Vagina (tissue), 2 donors: ENCODE data around the gene SPRY4. TPM values are rescaled to one million over a fixed set of nuclear protein-coding genes. Genes with fewer than 3 reads are reported as not detected.
A peak's percentile ranks its signal among the peaks of the same experiment; 100 is the strongest.

ENCODE experiments used
- DNase-seq, 2 donors: peaks; one replicate each; pipeline ENCODE4 v3.0.0-alpha.2; 2017; ENCODE audit errors: extremely low spot score in 2 of 2
- H3K27ac ChIP-seq: fragments of 200-600 bp; sonication (generic); one replicate; pipeline ENCODE4 v1.5.1; 2019
- H3K27me3 ChIP-seq: fragments of 200-600 bp; sonication (generic); one replicate; pipeline ENCODE4 v1.5.1; 2019
- H3K36me3 ChIP-seq, 2 donors: fragments of 200-600 bp; sonication (generic); one replicate each; pipeline ENCODE4 v1.5.1; 2017 to 2019
- H3K4me1 ChIP-seq: fragments of 200-600 bp; sonication (generic); one replicate; pipeline ENCODE4 v1.5.1; 2019
- H3K4me3 ChIP-seq, 2 donors: fragments of 200-600 bp; sonication (generic); 1 replicate in 1 of 2; 2 replicates in 1 of 2; pipeline ENCODE4 v1.5.1; 2016 to 2019
- H3K9me3 ChIP-seq: fragments of 200-600 bp; sonication (generic); one replicate; pipeline ENCODE4 v1.5.1; 2019
- POLR2A ChIP-seq, 2 donors: fragments of 450-650 bp; IDR thresholded peaks; one replicate each; pipeline ENCODE4 v1.6.1; 2017; ENCODE audit warnings: antibody characterized with exemption in 2 of 2, mild to moderate bottlenecking in 2 of 2, moderate library complexity in 2 of 2
- POLR2AphosphoS5 ChIP-seq, 2 donors: sonication (generic); formaldehyde crosslinking; IDR thresholded peaks; one replicate each; pipeline ENCODE4 v1.9.0; 2017; ENCODE audit warnings: antibody characterized with exemption in 2 of 2, mild to moderate bottlenecking in 2 of 2, low read depth in 1 of 2; ENCODE audit not compliant: insufficient read depth in 1 of 2
- intact Hi-C: fragments of 100-400 bp; cut with DNase I; formaldehyde crosslinking; loops from one replicate; pipeline ENCODE4 v1.15.1; 2023
- total RNA-seq: library from RNA; depleted of rRNA; stranded (reverse); fragments of >200 nt; gene quantifications from one replicate; pipeline ENCODE4 v1.2.3, GENCODE V29; 2016
- TF ChIP-seq, protein P1 (sequence below), 3 experiments: fragments of 450-650 bp in 2 of 3; fragments of 200-600 bp in 1 of 3; sonication (generic) in 1 of 3; IDR thresholded peaks; one replicate each; pipeline ENCODE4 v1.5.1; 2017 to 2019; ENCODE audit warnings: antibody characterized with exemption in 3 of 3, mild to moderate bottlenecking in 2 of 3, moderate library complexity in 2 of 3

The SPRY4 gene
- total RNA-seq, 1 donor from 2014 or later, result 13.5 TPM

DNA sequence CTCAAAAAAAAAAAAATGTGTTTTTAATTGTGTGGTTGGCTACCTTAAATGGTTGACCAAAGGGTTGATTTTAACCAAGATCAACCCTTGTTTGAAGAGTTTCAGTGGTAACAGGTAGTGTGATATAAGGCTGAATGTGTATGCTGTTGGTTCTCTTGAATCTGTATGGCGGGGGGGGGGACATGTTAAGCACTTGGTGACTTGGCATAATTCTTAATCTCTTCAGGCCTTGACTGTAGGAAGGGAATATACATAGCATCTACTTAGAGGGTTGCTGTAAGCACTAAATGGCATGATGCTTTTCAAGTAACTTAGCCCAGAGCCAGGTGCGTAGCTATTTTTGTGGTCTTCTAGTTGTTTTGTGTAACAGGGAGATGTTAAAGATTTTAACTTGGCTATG lies 5.6 kb upstream of the SPRY4 start:
- Histone ChIP-seq H3K27me3 (no peaks in the 10 kb centered on the region), H3K4me3 (no peak overlapping the region), H3K4me1 (peaks cover 15% of the 10 kb centered on the region), H3K9me3 (no peaks in the 10 kb centered on the region), H3K27ac (no peak overlapping the region), H3K36me3 (no peaks in the 10 kb centered on the region)
- intact Hi-C loops, result no loop called here
- no peak for DNase-seq
- no peak for TF ChIP-seq POLR2AphosphoS5 (IDR thresholded peaks at IDR 0.05; ENCODE audit: insufficient read depth in 1 of 2, low read depth in 1 of 2)
- TF ChIP-seq, protein P1, sequence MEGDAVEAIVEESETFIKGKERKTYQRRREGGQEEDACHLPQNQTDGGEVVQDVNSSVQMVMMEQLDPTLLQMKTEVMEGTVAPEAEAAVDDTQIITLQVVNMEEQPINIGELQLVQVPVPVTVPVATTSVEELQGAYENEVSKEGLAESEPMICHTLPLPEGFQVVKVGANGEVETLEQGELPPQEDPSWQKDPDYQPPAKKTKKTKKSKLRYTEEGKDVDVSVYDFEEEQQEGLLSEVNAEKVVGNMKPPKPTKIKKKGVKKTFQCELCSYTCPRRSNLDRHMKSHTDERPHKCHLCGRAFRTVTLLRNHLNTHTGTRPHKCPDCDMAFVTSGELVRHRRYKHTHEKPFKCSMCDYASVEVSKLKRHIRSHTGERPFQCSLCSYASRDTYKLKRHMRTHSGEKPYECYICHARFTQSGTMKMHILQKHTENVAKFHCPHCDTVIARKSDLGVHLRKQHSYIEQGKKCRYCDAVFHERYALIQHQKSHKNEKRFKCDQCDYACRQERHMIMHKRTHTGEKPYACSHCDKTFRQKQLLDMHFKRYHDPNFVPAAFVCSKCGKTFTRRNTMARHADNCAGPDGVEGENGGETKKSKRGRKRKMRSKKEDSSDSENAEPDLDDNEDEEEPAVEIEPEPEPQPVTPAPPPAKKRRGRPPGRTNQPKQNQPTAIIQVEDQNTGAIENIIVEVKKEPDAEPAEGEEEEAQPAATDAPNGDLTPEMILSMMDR (IDR thresholded peaks at IDR 0.05), result no peak
- no peak for TF ChIP-seq POLR2A (IDR thresholded peaks at IDR 0.05)

DNA sequence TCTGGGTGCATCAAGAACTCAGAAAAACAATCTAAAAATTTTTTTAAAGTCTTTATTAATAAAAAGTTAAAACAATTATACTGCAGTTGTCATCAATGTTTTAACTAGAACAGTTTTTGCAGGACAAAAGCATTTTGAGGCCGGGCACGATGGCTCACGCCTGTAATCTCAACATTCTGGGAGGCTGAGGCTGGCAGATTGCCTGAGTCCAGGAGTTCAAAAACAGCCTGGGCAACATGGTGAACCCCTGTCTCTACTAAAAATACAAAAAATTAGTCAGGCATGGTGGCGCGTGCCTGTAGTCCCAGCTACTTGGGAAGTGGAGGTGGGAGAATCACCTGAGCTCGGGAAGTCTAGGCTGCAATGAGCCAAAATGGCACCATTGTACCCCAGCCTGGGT lies 5.2 kb upstream of the SPRY4 start:
- H3K27me3 ChIP-seq, result no peaks in the 10 kb centered on the region
- no peak for DNase-seq
- H3K27ac ChIP-seq, result no peak overlapping the region
- H3K36me3 ChIP-seq, result no peaks in the 10 kb centered on the region
- intact Hi-C loops, result no loop called here
- TF ChIP-seq POLR2AphosphoS5 (IDR thresholded peaks at IDR 0.05; ENCODE audit: insufficient read depth in 1 of 2, low read depth in 1 of 2), result no peak
- TF ChIP-seq, protein P1 (IDR thresholded peaks at IDR 0.05), result no peak
- H3K4me3 ChIP-seq, result no peak overlapping the region
- no peaks in the 10 kb centered on the region for H3K9me3 ChIP-seq
- H3K4me1 ChIP-seq, result peaks cover 19% of the 10 kb centered on the region

DNA sequence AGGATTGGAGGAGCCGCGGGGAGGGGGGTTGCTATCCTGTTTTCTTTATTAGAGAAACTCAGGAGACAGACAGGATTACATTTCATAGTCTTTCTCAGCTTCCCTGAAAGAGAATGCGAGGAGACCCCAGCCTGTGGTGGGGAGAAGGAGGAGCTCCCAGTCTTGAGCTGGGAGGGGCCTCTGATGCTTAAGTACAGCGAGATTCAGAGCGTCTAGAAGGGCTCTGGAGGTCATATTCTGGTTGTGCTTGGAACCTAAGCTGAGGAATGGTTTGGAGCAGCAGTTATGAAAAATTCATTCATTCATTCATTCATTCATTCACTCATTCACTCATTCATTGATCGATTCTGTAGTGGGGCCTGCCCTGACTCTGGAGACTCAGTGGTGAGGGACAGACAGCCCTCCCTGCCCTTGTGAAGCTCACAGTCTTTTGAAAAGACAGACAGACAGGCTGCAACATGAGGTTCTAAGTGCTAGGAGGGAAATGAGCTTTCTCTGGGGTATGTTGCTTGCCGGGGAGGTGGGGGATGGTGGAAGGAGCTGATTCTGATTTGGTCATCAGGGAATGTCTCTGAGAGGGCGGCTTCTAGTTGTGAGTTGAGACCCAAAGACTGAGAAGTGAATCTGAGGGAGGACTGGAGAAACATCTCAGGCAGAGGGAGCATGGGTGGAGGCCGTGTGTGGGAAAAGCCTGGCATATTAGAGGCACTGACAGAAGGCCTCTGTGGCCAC lies 2.5 kb upstream of the SPRY4 start:
- no peak for DNase-seq
- no peaks in the 10 kb centered on the region for H3K36me3 ChIP-seq
- intact Hi-C loops, result no loop called here
- H3K27ac ChIP-seq, result no peak overlapping the region
- no peaks in the 10 kb centered on the region for H3K9me3 ChIP-seq
- peaks cover 44% of the 10 kb centered on the region for H3K4me1 ChIP-seq
- TF ChIP-seq, protein P1 (IDR thresholded peaks at IDR 0.05), result no peak
- TF ChIP-seq POLR2AphosphoS5 (IDR thresholded peaks at IDR 0.05; ENCODE audit: insufficient read depth in 1 of 2, low read depth in 1 of 2), result no peak
- no peak for TF ChIP-seq POLR2A (IDR thresholded peaks at IDR 0.05)
- H3K4me3 ChIP-seq, result no peak overlapping the region
- H3K27me3 ChIP-seq, result no peaks in the 10 kb centered on the region

DNA sequence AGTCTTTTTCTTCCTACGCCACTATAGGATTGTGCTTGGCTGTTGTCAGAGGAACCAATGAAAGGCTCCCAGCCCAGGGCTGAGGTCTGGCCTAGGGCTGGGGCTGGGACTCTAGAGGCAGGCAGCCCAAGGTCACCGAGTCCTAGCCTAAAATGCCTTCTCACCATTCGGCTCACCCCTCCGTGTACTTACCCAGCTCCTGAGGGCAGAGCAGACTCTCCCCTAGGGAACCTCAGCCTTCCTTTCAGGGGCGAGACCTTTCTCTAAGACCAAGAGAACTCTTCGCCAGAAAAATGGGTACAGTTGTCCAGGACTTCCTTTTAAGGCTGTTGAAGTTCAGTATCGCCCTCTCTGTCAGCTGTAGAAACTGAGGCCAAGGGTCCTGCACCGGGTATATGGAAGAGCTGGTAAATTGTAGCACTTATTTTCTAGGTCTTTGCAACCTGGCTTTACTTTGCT lies 1.7 kb upstream of the SPRY4 start:
- Histone ChIP-seq H3K4me3 (peak overlapping the region; percentile 57), H3K9me3 (no peaks in the 10 kb centered on the region), H3K4me1 (peaks cover 50% of the 10 kb centered on the region), H3K36me3 (no peaks in the 10 kb centered on the region), H3K27me3 (no peaks in the 10 kb centered on the region), H3K27ac (no peak overlapping the region)
- DNase-seq, result no peak
- intact Hi-C loops, result no loop called here
- TF ChIP-seq, protein P1 (IDR thresholded peaks at IDR 0.05), result no peak
- TF ChIP-seq POLR2AphosphoS5 (IDR thresholded peaks at IDR 0.05; ENCODE audit: insufficient read depth in 1 of 2, low read depth in 1 of 2) (no peak), POLR2A (IDR thresholded peaks at IDR 0.05) (no peak)

DNA sequence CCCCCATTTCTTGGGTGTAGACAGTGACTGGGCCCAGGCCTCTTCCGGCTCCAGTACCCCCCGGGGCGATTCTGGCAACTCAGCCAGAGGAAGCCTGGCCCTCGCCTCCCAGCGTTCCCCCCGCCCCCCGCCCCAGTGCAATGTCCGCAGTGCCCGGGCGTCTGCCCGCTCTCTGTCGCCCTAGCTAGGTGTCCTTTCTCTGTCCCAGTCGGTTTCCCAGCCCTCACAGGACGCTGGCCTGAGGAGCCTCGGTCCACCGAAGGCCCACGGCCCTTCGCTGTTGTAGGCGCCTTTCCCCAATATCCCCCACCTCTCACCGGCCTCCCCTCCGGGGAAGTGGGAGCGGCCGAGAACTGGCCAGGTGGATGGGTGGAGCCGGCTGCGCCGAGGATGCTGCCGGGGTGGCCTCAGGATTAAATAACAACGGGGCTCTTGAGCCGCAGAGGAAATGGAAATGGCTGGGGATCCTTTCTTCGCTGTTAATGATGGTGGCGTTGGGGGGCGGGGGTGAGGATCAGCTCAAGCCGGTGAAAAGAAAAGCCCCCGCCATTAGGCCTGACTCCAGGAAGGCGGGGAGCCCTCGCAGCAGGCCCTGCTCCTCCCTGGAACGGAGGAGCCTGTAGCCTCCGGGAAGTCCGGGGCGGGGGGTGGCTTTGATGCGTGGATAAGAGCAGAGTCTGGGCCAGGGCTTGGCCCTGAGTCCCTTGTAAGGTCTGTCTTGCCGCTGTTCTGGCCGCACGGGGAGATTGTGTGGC lies 1.1 kb upstream of the SPRY4 start:
- TF ChIP-seq, protein P1 (IDR thresholded peaks at IDR 0.05), result no peak
- TF ChIP-seq POLR2AphosphoS5 (IDR thresholded peaks at IDR 0.05; ENCODE audit: insufficient read depth in 1 of 2, low read depth in 1 of 2) (no peak), POLR2A (IDR thresholded peaks at IDR 0.05) (no peak)
- intact Hi-C loops, result no loop called here
- no peaks in the 10 kb centered on the region for H3K27me3 ChIP-seq
- no peak overlapping the region for H3K27ac ChIP-seq
- no peaks in the 10 kb centered on the region for H3K9me3 ChIP-seq
- peak overlapping the region; percentile 57 for H3K4me3 ChIP-seq
- no peaks in the 10 kb centered on the region for H3K36me3 ChIP-seq
- no peak for DNase-seq
- H3K4me1 ChIP-seq, result peaks cover 56% of the 10 kb centered on the region
